Mesendoderm (in vitro differentiated cells): Measurements from ENCODE around the gene SH3RF1.
A peak's percentile ranks its signal among the peaks of the same experiment; 100 is the strongest.

Experiments used
- DNase-seq: peaks from one replicate; pipeline ENCODE4 v3.0.0; 2013
- H2AK5ac ChIP-seq: 2 replicates; pipeline ENCODE4 v1.6.1; 2013; ENCODE audit warnings: low read length, inconsistent platforms
- H2BK120ac ChIP-seq: 2 replicates; pipeline ENCODE4 v1.6.1; 2013; ENCODE audit warnings: low read depth, mild to moderate bottlenecking, low read length, moderate library complexity, mixed read lengths
- H2BK15ac ChIP-seq: replicated peaks from 2 replicates; pipeline ENCODE4 v1.6.1; 2013; ENCODE audit warnings: low read depth, mild to moderate bottlenecking, moderate library complexity
- H2BK5ac ChIP-seq: 2 replicates; pipeline ENCODE4 v1.6.1; 2013; ENCODE audit warnings: low read length, inconsistent platforms
- H3K18ac ChIP-seq: 2 replicates; pipeline ENCODE4 v1.6.1; 2013; ENCODE audit warnings: mild to moderate bottlenecking, low read length, mixed read lengths
- H3K23ac ChIP-seq: one replicate; pipeline ENCODE4 v1.6.1; 2013; ENCODE audit warnings: low read length
- H3K27ac ChIP-seq: 2 replicates; pipeline ENCODE4 v1.5.1; 2013; ENCODE audit warnings: low read depth, mild to moderate bottlenecking, inconsistent platforms, low read length, moderate library complexity
- H3K27me3 ChIP-seq: 2 replicates; pipeline ENCODE4 v1.6.1; 2013; ENCODE audit warnings: low read length, control low read depth, mild to moderate bottlenecking, inconsistent platforms; ENCODE audit not compliant: insufficient read depth, poor library complexity
- H3K36me3 ChIP-seq: 2 replicates; pipeline ENCODE4 v1.6.1; 2013; ENCODE audit warnings: low read length, inconsistent platforms; ENCODE audit not compliant: control insufficient read depth, insufficient read depth
- H3K4ac ChIP-seq: one replicate; pipeline ENCODE4 v1.6.1; 2013; ENCODE audit warnings: low read depth, mild to moderate bottlenecking, low read length, moderate library complexity
- H3K4me1 ChIP-seq: 2 replicates; pipeline ENCODE4 v1.6.1; 2013; ENCODE audit warnings: low read depth, low read length, inconsistent platforms; ENCODE audit not compliant: control insufficient read depth
- H3K4me2 ChIP-seq: 2 replicates; pipeline ENCODE4 v1.6.1; 2013; ENCODE audit warnings: low read length
- H3K4me3 ChIP-seq: 2 replicates; pipeline ENCODE4 v1.5.1; 2013; ENCODE audit warnings: mild to moderate bottlenecking, low read length
- H3K56ac ChIP-seq: one replicate; pipeline ENCODE4 v1.6.1; 2013; ENCODE audit warnings: low read length
- H3K79me1 ChIP-seq: 2 replicates; pipeline ENCODE4 v1.6.1; 2013; ENCODE audit warnings: low read length, inconsistent platforms
- H3K79me2 ChIP-seq: 2 replicates; pipeline ENCODE4 v1.6.1; 2013; ENCODE audit warnings: mild to moderate bottlenecking, low read length; ENCODE audit not compliant: control insufficient read depth, insufficient read depth
- H3K9ac ChIP-seq: 2 replicates; pipeline ENCODE4 v1.6.1; 2013; ENCODE audit warnings: low read length, inconsistent platforms
- H4K5ac ChIP-seq: one replicate; pipeline ENCODE4 v1.6.1; 2013; ENCODE audit warnings: low read length
- H4K8ac ChIP-seq: one replicate; pipeline ENCODE4 v1.6.1; 2013; ENCODE audit warnings: low read depth, mild to moderate bottlenecking, control low read depth, low read length, moderate library complexity
- WGBS: extraction: QIAGEN DNeasy Blood & Tissue Kit; methylation state at CpG from one replicate; pipeline ENCODE4 v1.1.7; 2013; ENCODE audit warnings: low lambda C conversion rate, missing lambda C conversion rate; ENCODE audit not compliant: insufficient coverage; ENCODE audit errors: extremely low coverage; 5-methylcytosine and 5-hydroxymethylcytosine counted together

Gene SH3RF1

GRCh38 chr4:169061386-169061785 lies 209.4 kb downstream of the SH3RF1 start:
- Histone ChIP-seq H3K9ac (no peak overlapping the region), H3K27me3 (no peaks in the 10 kb centered on the region), H3K79me1 (no peaks in the 10 kb centered on the region), H3K56ac (no peak overlapping the region), H3K4ac (no peak overlapping the region), H3K27ac (no peak overlapping the region), H2AK5ac (no peak overlapping the region), H3K18ac (no peak overlapping the region), H3K36me3 (no peaks in the 10 kb centered on the region), H3K4me1 (peaks cover 3% of the 10 kb centered on the region), H2BK15ac (no peak overlapping the region), H3K23ac (no peak overlapping the region), H2BK5ac (no peak overlapping the region), H2BK120ac (no peak overlapping the region), H3K4me2 (no peak overlapping the region), H3K79me2 (no peaks in the 10 kb centered on the region), H4K8ac (no peak overlapping the region), H3K4me3 (no peak overlapping the region), H4K5ac (no peak overlapping the region)
- WGBS: no CpG with 5 or more reads among the region's 3 CpGs
- no peak for DNase-seq

GRCh38 chr4:169060391-169061091 lies 210.2 kb downstream of the SH3RF1 start:
- no peaks in the 10 kb centered on the region for H3K79me2 ChIP-seq
- no peak overlapping the region for H3K18ac ChIP-seq
- DNase-seq: no peak
- H3K4me2 ChIP-seq: no peak overlapping the region
- no peak overlapping the region for H2BK5ac ChIP-seq
- H2AK5ac ChIP-seq: no peak overlapping the region
- H3K9ac ChIP-seq: no peak overlapping the region
- H3K79me1 ChIP-seq: no peaks in the 10 kb centered on the region
- H3K36me3 ChIP-seq: no peaks in the 10 kb centered on the region
- no peak overlapping the region for H2BK120ac ChIP-seq
- no peak overlapping the region for H3K27ac ChIP-seq
- H3K27me3 ChIP-seq: no peaks in the 10 kb centered on the region
- H3K4ac ChIP-seq: peak overlapping the region; percentile 43
- no peak overlapping the region for H4K8ac ChIP-seq
- no peak overlapping the region for H3K23ac ChIP-seq
- no peak overlapping the region for H3K4me3 ChIP-seq
- H4K5ac ChIP-seq: no peak overlapping the region
- peaks cover 3% of the 10 kb centered on the region for H3K4me1 ChIP-seq
- no peak overlapping the region for H2BK15ac ChIP-seq
- WGBS: no CpG with 5 or more reads among the region's 9 CpGs
- H3K56ac ChIP-seq: no peak overlapping the region

GRCh38 chr4:169059306-169060211 lies 211.2 kb downstream of the SH3RF1 start:
- Histone ChIP-seq H3K4ac (no peak overlapping the region), H2BK120ac (no peak overlapping the region), H3K56ac (peak overlapping the region; percentile 30), H3K9ac (no peak overlapping the region), H4K5ac (no peak overlapping the region), H3K4me3 (no peak overlapping the region), H3K27me3 (no peaks in the 10 kb centered on the region), H3K79me2 (no peaks in the 10 kb centered on the region), H3K4me2 (no peak overlapping the region), H3K36me3 (no peaks in the 10 kb centered on the region), H3K23ac (no peak overlapping the region), H2BK15ac (no peak overlapping the region), H2BK5ac (no peak overlapping the region), H2AK5ac (no peak overlapping the region), H3K18ac (no peak overlapping the region), H4K8ac (no peak overlapping the region), H3K4me1 (peaks cover 3% of the 10 kb centered on the region), H3K79me1 (no peaks in the 10 kb centered on the region), H3K27ac (no peak overlapping the region)
- WGBS: no CpG with 5 or more reads among the region's 22 CpGs
- DNase-seq: no peak

GRCh38 chr4:169058312-169058711 lies 212.4 kb downstream of the SH3RF1 start:
- Histone ChIP-seq H3K23ac (no peak overlapping the region), H4K5ac (no peak overlapping the region), H3K56ac (no peak overlapping the region), H3K4ac (no peak overlapping the region), H4K8ac (no peak overlapping the region), H3K36me3 (no peaks in the 10 kb centered on the region), H3K27ac (no peak overlapping the region), H3K18ac (no peak overlapping the region), H3K79me2 (no peaks in the 10 kb centered on the region), H3K4me3 (no peak overlapping the region), H3K4me2 (no peak overlapping the region), H2BK5ac (no peak overlapping the region), H2AK5ac (no peak overlapping the region), H3K79me1 (no peaks in the 10 kb centered on the region), H3K4me1 (peaks cover 3% of the 10 kb centered on the region), H2BK120ac (no peak overlapping the region), H3K27me3 (no peaks in the 10 kb centered on the region), H2BK15ac (no peak overlapping the region), H3K9ac (no peak overlapping the region)
- no peak for DNase-seq
- no CpG with 5 or more reads among the region's 7 CpGs for WGBS

GRCh38 chr4:169054879-169055278 lies 215.9 kb downstream of the SH3RF1 start:
- Histone ChIP-seq H3K18ac (no peak overlapping the region), H3K4me1 (peaks cover 5% of the 10 kb centered on the region), H3K36me3 (no peaks in the 10 kb centered on the region), H3K4ac (no peak overlapping the region), H3K4me3 (no peak overlapping the region), H4K5ac (no peak overlapping the region), H2AK5ac (no peak overlapping the region), H3K79me2 (no peaks in the 10 kb centered on the region), H4K8ac (no peak overlapping the region), H3K23ac (no peak overlapping the region), H3K56ac (no peak overlapping the region), H2BK120ac (no peak overlapping the region), H2BK15ac (no peak overlapping the region), H3K79me1 (no peaks in the 10 kb centered on the region), H3K4me2 (no peak overlapping the region), H3K9ac (no peak overlapping the region), H3K27me3 (no peaks in the 10 kb centered on the region), H2BK5ac (no peak overlapping the region), H3K27ac (no peak overlapping the region)
- WGBS: no CpG with 5 or more reads among the region's 6 CpGs
- no peak for DNase-seq
